ENCODE measurements around the gene TMEM232. TPM values are rescaled to one million over a fixed set of nuclear protein-coding genes. Genes with fewer than 3 reads are reported as not detected.

Gene TMEM232
- total RNA-seq, 1 experiment from 2014 or later = 0.21 TPM

GRCh38 chr5:110612794-110613247 lies 113.7 kb downstream of the TMEM232 start:
- intact Hi-C loops (cut with micrococcal nuclease; ENCODE audit: unreplicated experiment) (no loop called here), in situ Hi-C loops (cut with HindIII; ENCODE audit: low pct_unique_long_range_greater_than_20kb, low sequenced_read_pairs) (no loop called here)
- no peak for ATAC-seq
- no peaks in the 10 kb centered on the region for H3K9me3 ChIP-seq (ENCODE audit: control insufficient read depth, insufficient read depth, low read depth, low read length)
- no peak overlapping the region for H3K27ac ChIP-seq (ENCODE audit: low read length)
- no TSS peak for BruUV-seq (replicated peaks)
- H3K36me3 ChIP-seq (ENCODE audit: control insufficient read depth, insufficient read depth, low read length) = no peaks in the 10 kb centered on the region
- no peak for TF ChIP-seq REST (IDR thresholded peaks at IDR 0.05; ENCODE audit: insufficient read depth in 1 of 2, low read depth in 2 of 2, low read length in 1 of 2)
- no peak for TF ChIP-seq SIN3A (IDR thresholded peaks at IDR 0.05; ENCODE audit: borderline replicate concordance, insufficient read depth, low read depth, low read length)
- no peak for TF ChIP-seq CTCF (IDR thresholded peaks at IDR 0.05)
- TF ChIP-seq POLR2AphosphoS5 (IDR thresholded peaks at IDR 0.05; ENCODE audit: low read depth, low read length) = no peak
- no peak for TF ChIP-seq TCF7L2 (IDR thresholded peaks at IDR 0.05; ENCODE audit: low read depth, low read length)
- CTCF ChIA-PET = no interaction called here
- no peaks in the 10 kb centered on the region for H3K27me3 ChIP-seq (ENCODE audit: control insufficient read depth, insufficient read depth, low read length)
- no peak overlapping the region for H3K4me3 ChIP-seq (ENCODE audit: low read depth in 2 of 2, low read length in 2 of 2)
- no peak for DNase-seq (ENCODE audit: low read depth, low spot score)
- no peaks in the 10 kb centered on the region for H3K4me1 ChIP-seq (ENCODE audit: control insufficient read depth, insufficient read depth, low read length)
- POLR2A ChIA-PET = no interaction called here

- no TSS peak for BruUV-seq (replicated peaks)
- no peaks in the 10 kb centered on the region for H3K27me3 ChIP-seq (ENCODE audit: control insufficient read depth, insufficient read depth, low read length)
- in situ Hi-C loops (cut with HindIII; ENCODE audit: low pct_unique_long_range_greater_than_20kb, low sequenced_read_pairs) = no loop called here
- ATAC-seq (no peak), DNase-seq (ENCODE audit: low read depth, low spot score) (no peak)
- no peaks in the 10 kb centered on the region for H3K36me3 ChIP-seq (ENCODE audit: control insufficient read depth, insufficient read depth, low read length)
- TF ChIP-seq REST (IDR thresholded peaks at IDR 0.05; ENCODE audit: insufficient read depth in 1 of 2, low read depth in 2 of 2, low read length in 1 of 2) (no peak), SIN3A (IDR thresholded peaks at IDR 0.05; ENCODE audit: borderline replicate concordance, insufficient read depth, low read depth, low read length) (no peak), POLR2AphosphoS5 (IDR thresholded peaks at IDR 0.05; ENCODE audit: low read depth, low read length) (no peak), TCF7L2 (IDR thresholded peaks at IDR 0.05; ENCODE audit: low read depth, low read length) (no peak), CTCF (IDR thresholded peaks at IDR 0.05) (no peak)
- intact Hi-C loops (cut with micrococcal nuclease; ENCODE audit: unreplicated experiment) = no loop called here
- POLR2A ChIA-PET = no interaction called here
- CTCF ChIA-PET = no interaction called here
- no peaks in the 10 kb centered on the region for H3K4me1 ChIP-seq (ENCODE audit: control insufficient read depth, insufficient read depth, low read length)
- H3K4me3 ChIP-seq (ENCODE audit: low read depth in 2 of 2, low read length in 2 of 2) = no peak overlapping the region
- H3K9me3 ChIP-seq (ENCODE audit: control insufficient read depth, insufficient read depth, low read depth, low read length) = no peaks in the 10 kb centered on the region
- H3K27ac ChIP-seq (ENCODE audit: low read length) = no peak overlapping the region
Observed at GRCh38 chr5:110611817-110612216, 114.7 kb downstream of the TMEM232 start.

Data from Panc1 (cell line).